T-helper 2 cell treated with Interferon-gamma antibody and Interleukin-4, amounts not matched to agents 100 ng/mL and 5 ng/mL, for 36 hours (primary cell): ENCODE measurements around the gene PARG. TPM values are rescaled to one million over a fixed set of nuclear protein-coding genes. Genes with fewer than 3 reads are reported as not detected.
"Not testable (repeated sequence)": the region's sequence is repeated elsewhere in the genome, so short reads cannot be mapped to it uniquely, and the experiment has no call there.

Experiments used
- intact Hi-C: fragments of 100-400 bp; cut with micrococcal nuclease; formaldehyde crosslinking; loops from one replicate; pipeline ENCODE4 v1.15.1; 2023
- total RNA-seq: library from RNA; stranded (reverse); gene quantifications from 2 replicates; pipeline ENCODE4 v1.2.3, GENCODE V29; 2022

PARG gene
- 28.6 and 30.1 TPM in 2 replicates for total RNA-seq

DNA sequence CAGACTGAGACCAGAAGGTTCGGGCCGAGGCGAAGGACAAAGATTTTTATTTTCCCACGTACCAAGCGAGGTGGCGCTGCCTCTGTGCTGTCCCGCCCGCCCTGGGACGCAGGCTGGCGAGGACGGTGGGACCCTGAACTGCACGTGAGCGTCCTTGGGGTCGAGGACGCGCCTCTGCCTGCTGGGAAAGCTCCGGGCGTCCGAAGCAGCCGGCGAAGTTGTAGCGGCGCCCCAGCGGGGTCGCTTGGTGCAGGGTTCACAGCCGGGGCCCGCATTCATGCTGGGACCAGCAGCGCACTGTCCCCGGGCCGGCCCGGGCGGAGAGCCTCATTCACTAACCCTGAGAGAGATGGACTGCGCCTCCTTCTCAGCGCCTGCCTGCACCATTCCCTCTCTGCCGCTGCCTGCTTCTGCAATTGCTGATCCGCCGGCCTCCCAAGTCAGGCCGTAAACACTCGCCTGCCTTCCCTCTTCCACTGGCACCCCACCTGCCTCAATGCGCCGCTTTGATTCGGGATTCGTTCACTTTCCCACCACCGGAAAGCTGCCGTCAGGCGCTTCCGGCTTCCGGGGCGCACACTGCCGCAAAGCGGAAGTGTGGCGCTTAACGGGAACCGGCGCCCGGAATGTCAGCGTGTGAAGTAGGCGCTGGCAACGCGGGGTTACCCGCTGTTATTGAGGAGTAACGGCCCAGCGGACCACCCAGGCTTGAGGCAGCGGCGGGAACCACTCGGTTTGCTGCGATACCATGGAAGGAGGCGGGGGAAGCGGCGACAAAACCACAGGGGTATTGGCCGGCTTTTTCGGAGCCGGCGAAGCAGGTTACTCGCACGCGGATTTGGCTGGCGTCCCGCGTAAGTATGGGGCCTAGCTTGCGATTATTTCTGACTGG, at the start of gene PARG, which contains the start of gene TIMM23B:
TSS of gene PARG (minus strand) at position 581 of the 892 bp plus-strand sequence. CDS start at position 279, 302 bp downstream.
TSS of gene TIMM23B (plus strand) at position 607 of the 892 bp plus-strand sequence. CDS start at position 749, 142 bp downstream.
- intact Hi-C loops = not testable (repeated sequence)

DNA sequence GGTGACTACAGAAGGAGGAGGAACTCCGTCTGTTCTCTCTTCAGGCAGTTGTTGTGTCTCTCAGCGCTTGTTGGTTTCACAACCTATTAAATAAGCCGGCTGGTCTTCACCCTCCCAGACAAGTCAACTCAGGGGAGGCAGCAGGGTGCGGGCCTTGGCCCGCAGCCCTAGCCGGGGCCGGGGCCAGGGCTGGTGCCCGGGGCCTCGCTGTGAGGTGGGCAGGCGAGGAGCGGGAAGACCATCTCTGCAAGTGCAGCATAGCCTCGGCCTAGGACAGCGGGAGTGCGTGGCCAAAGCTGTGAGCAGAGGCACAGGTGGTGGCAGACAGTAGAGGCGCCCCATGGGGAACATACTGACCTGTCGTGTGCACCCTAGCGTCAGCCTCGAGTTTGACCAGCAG, 46.5 kb upstream of the PARG start, which contains the start of gene AGAP6:
TSS of gene AGAP6 (plus strand) at position 31 of the 400 bp plus-strand sequence. CDS start at position 341, 310 bp downstream.
- intact Hi-C loops = not testable (repeated sequence)

DNA sequence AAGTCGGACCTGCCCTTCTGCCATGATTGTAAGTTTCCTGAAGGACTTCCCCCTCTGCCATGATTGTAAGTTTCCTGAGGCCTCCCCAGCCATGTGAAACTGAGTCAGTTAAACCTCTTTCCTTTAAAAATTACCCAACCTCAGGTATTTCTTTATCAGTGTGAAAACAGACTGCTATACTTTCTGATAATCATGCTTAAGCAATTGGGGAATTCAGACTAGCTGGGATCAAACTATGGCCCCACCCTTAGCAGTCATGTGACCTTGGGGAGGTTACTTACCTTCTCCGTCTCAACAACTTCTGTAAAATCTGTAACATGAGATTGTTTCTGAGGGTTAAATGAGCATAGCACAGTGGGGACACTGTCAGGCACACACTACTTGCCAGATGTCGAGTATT, 45.4 kb upstream of the PARG start:
- intact Hi-C loops = not testable (repeated sequence)

DNA sequence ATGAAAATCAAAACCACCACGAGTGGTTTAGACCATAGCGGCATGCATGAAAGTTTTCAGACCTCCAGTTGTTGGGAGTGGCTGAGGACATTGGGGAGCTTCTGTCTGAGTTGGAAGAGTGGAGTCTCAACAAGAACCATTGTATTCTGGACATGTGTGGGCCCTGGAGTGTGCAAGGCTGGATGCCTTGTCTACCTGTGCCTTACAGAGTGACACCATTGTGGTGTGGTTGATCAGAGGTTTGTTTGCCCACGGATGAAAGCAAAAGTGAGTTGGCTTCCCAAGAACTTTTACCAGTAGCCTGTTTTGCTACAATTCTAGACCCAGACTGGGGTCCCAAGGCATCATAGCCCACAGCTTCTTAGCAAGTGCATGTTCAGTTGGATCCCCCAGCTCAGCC, 35.9 kb upstream of the PARG start:
- intact Hi-C loops = not testable (repeated sequence)

DNA sequence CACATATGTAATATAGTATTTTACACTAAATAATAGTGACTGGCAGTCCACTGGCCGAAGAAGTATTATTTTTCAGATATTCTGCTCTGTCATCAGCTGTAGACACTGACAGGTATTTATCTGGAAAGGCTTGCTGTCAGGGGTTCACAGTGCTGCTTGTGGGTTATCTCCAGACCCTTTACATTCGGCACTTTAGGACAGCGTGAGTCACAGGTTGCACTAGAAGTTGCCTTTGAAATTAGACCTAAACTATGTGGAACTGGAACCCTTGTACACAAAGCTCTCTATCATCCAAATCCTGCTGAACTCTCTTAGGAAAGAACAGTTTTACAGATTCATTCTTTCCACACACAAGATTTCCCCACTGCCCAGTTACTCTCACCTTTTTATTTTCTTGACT, 30.3 kb upstream of the PARG start:
- intact Hi-C loops = not testable (repeated sequence)

DNA sequence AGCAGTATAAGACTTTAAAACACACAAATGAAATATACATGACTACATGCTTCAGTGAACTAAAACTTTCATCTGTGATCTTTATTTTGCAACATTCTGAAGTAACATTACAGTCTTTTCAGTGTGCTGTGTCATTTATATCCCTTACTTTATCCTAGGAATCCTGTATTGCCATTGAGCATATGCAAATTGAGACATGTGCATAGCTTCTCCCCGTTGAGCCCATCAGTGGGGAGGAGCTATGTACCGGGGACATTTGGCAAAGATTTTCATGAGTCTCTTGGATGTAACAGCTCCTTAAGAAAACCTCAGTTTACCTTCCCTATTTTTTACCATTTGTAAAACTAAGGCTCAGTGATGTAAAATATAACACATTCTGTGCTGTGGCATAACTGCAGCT, 29.6 kb upstream of the PARG start:
- intact Hi-C loops = not testable (repeated sequence)

DNA sequence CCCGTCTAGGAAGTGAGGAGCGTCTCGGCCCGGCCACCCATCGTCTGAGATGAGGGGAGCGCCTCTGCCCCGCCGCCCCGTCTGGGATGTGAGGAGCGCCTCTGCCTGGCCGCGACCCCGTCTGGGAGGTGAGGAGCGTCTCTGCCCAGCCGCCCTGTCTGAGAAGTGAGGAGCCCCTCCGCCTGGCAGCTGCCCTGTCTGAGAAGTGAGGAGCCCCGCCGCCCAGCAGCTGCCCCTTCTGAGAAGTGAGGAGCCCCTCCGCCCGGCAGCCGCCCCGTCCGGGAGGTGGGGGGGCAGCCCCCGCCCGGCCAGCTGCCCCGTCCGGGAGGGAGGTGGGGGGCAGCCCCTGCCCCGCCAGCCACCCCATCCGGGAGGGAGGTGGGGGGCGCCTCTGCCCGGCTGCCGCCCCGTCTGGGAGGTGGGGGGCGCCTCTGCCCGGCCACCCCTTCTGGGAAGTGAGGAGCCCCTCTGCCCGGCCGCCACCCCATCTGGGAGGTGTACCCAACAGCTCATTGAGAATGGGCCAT, 28.6 kb upstream of the PARG start:
- intact Hi-C loops = not testable (repeated sequence)

DNA sequence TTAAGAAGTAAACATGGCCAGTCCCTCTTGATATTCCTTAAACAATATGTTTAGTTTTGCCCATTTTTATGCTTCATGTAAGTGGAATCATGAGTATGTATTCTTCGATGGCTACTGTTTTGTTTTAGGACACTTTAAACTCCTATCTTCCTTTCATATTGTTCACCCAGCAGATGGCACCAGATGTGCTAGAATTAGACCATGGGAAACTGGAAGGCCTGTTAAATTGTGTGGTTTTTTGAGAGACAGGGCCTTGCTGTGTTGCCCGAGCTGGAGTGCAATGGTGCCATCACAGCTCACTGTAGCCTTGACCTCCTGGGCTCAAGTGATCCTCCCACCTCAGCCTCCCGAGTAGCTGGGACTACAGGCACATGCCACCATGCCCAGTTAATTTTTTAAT, 11.3 kb upstream of the PARG start:
- intact Hi-C loops = not testable (repeated sequence)

DNA sequence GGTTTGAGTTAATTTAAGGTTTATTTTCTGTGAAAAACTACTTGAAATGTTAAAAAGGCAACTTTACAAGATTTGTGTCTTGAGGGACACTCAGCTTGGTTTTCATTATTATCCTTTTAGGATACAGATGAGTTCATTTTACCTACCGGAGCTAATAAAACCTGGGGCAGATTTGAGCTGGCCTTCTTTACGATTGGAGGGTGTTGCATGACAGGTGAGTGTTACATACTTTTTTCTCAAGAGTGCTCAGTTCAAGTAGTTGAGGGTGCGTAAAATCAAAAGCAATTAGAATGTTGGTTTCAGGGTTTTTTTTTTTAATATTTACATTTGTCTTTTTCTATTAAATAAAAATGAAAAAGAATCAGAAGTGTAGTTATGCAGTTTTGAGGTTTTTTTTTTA, 10.2 kb upstream of the PARG start:
- intact Hi-C loops = not testable (repeated sequence)

DNA sequence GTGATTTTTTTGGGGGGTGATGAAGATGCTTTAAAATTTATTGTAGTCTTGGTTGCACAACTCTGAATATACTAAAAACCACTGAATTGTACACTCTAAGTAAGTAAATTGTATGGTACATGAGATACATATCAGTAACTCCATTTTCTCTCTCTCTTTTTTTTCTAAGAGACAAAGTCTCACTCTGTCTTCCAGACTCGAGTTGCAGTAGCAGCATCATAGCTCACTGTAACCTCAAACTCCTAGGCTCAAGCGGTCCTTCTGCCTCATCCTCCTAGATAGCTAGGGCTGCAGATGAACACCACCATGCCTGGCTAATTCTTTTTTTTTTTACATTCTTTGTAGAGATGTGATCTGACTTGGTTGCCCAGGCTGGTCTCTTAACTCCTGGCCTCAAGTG, 6.9 kb upstream of the PARG start:
- intact Hi-C loops = not testable (repeated sequence)

DNA sequence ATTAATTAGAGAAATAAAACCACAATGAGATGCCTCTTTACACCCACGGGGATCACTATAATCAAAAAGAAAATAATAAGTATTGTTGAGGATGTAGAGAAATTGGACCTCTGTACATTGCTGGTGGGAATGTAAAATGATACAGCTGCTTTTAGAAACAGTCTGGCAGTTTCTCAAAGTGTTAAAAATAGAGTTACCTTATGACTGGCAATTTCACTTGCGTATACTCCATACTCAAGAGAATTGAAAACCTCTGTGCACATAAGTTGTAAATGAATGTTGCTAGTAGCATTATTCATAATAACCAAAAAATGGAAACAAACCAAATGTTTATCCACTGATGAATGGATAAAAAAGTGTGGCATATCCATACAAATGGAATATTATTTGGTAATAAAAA, 6.3 kb upstream of the PARG start:
- intact Hi-C loops = not testable (repeated sequence)

DNA sequence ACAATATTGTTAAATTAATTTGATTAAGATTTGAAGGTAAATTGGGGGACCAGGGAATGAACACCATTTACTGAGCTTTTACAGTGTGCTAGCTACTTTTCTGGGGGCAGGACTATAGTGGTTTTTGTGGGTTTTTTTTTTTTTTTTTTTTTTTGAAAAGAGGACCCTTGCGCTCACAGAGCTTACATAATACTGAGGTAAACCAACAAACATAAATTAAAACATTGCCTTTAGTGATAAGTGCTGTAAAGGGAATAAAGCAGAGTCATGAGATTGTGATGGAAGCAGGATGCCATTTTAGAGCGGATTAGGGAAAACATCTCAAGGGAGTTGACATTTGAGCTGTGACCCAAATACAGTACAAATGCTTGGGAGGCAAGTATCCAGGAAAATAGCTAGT, 1.8 kb upstream of the PARG start:
- intact Hi-C loops = not testable (repeated sequence)

DNA sequence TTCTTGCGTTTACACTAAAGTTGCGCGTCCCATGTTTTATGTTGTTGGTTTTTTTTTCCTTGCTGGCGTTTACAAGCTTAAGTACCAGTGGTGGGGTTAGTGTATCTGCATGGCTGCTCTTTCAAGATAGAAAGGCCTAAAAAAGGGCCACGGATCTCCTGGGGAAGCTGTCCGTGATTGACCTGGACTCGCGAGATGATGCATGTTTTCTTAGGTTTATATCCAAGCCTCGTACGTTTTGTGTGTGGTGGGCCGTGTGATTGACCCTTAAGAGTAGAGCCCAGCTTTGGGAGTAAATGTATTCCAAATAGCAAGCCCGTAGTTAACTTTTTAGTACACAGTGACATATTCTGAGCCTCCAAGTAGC, 495 bp upstream of the PARG start:
- intact Hi-C loops = not testable (repeated sequence)

DNA sequence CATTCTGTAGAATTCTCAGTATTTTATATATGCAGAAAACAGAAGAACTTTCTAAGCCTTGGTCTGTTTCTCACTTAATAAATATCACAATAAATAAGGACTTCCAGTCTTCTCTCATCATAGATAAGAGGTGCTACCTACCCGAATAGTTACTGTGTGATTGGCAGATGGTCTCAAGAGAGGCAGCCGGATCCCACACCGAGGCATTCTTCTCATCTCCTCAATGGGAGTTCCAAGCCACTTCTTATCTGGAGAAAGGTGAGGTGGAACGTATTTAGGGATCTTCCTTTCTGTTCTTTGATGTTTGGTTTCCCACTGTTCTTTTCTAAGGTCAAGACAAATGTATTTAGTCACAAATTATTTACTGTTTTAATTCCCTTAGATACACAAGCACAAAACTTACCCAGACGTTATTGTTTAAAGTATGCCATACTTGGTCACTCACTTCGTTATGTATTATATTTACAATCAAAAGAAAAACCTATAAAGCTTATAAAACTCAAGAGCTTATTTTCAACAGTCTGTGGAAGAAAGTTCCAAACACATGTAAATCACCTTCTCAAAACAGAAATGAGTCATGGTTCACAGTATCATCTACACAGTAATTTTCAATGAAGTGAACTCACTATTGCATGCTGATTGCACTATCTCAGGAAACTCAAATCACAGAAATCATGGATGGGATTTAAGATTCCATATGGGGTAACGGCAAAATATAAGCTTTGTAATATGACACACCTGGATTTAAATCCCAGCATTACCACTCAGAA, 9.7 kb downstream of the PARG start:
- intact Hi-C loops = not testable (repeated sequence)

DNA sequence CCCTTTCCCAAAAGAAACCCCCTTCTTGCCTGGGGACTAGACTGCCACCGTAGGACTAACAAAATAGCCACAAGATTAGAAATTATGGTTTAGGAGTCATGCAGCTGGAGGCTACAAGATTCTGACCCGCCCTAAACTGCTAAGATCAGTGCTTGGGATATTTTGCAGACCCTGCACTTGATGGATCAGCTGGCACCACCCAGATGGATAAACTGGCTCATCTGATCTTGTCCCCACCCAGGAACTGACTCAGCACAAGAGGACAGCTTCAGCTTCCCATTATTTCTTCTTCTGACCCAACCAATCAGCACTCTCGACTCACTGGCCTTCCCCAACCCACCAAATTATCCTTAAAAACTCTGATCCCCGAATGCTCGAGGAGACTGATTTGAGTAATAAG, 10.6 kb downstream of the PARG start:
- intact Hi-C loops = not testable (repeated sequence)

DNA sequence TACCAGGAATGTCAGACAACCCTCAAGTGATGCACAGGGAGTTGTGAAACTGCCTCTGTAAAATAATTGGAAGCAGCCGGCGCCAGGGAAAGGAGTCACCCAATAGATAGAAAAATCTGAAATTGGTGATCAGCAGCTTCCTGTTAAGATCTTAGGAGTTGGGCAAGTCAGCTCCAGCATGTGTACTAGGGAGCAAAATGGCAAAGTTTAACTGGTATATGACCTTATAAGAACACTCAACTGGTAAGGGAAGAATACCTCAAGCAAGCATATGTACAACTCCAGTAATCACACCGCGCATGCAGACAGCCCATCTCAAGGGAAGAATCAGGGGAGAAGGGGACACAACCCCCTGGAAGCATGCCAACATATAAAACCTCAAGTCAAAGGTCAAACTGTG, 18.3 kb downstream of the PARG start:
- intact Hi-C loops = not testable (repeated sequence)

DNA sequence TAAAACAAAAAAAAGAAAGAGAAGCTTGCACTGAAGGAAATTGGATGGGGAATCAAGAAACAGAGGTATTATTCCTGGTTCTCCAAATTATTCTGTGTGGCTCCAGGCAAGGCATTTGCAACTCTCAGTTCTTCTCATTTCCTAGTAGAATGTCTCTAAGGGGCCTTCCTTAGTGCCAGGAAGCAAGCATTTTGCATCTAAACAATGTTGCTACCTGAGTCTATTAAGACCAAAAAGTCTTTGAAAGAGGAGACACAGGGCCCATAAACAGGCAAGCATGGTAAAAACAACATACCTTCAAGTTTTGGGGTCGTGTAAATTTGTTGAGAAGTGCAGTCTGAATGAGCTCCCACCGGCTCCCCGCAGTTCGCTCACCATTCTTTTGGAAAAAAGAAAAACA, 19.8 kb downstream of the PARG start:
- intact Hi-C loops = not testable (repeated sequence)

DNA sequence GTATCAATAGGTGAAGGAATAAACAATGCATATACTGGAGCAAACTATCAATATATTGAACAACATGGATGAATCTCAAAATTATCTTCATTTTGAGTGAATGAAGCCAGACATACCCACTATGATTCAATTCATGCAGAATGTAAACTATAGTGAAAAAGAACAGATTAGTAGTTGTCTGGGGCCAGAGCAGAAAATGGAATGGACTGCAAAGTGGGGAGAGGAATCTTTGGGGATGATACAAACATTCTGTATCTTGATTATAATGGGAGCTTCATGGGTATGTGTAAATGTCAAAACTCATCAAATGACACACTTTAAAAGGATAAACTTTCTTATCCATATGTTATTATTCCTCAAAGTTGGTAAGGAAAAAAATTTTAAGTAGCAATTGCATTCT, 23.9 kb downstream of the PARG start:
- intact Hi-C loops = not testable (repeated sequence)

DNA sequence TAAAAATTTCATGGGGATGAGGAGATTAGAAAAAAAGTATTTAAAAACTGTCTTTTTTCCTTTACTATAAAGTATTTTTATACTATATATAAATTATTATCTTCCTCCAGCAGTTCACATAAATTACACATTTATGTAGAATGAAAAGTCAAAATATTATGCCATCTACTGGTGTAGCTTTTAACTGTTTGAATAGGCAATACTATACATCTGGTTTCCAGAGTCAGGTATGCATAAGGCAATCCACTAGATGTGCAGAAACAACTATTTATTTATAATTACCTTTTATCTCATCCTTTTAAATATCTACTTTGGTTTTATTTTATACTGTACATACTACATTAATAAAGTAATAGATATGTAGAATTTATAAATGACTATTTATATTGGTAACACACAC, 25.4 kb downstream of the PARG start:
- intact Hi-C loops = not testable (repeated sequence)

DNA sequence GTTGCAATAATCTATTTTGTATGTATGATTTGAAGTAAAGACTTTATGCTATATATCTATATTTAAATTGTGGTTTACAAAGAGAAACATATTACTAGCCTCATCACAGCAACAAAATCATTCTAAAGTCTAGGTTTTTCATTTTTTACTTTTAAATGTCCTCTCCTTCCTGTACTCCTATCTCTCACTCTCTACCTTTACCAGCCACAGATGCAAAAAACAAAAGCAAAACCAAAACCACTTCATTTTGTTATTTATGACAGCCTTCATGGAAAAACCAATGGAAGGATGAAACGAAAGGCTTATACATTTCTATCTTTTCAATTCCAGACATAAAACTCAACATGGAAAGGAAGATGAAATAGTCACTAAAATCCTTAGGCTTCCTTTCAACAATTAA, 31.5 kb downstream of the PARG start:
- intact Hi-C loops = not testable (repeated sequence)

DNA sequence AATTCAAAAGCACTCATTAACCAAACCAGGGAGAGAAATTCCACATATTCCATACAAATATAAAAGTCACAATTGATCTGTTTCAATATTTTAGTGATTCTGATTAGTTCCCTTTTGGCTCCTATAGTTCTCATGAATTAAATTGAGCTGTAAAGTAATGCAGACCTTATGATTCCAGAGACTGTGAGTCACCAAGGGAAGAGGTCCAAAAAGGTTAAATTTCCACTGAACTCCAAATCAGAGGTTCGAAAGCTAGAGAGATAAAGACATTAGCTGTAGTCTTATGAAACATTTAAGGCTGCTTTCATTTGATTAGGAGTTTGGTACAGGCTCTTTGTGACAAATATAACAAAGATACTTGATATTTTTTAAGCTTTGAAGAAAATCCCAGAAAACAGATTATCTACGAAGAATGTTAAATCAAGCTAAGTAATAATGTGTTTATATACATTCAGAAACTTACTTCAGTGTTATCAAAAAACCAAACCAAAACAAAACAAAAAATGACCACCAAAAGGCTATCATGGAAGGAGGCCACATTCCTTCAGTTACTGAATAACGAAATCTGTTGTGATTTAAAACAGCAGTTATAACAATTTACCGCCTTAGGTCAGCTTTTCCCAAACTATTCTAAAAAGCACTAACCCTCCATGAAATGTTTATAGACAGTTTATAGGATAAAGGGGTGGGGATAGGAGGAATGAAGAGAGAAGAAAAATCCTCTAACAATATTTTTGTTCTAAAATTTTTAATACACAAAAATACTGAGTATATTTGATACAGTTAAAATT, 33.3 kb downstream of the PARG start:
- intact Hi-C loops = not testable (repeated sequence)
